Activated CD4-positive, alpha-beta memory T cell treated with anti-CD3 and anti-CD28 coated beads for 36 hours (primary cell): ENCODE data around the gene MCM6. TPM values are rescaled to one million over a fixed set of nuclear protein-coding genes. Genes with fewer than 3 reads are reported as not detected.

ENCODE experiments used
- CTCF ChIA-PET: fragments of 350-600 bp; sonication (Branson Sonifier 250); formaldehyde crosslinking; loops from one replicate; lab custom pipeline; 2021; ENCODE audit warnings: antibody characterized with exemption, inconsistent platforms; lab: Charles Lee
- POLR2A ChIA-PET: fragments of 350-600 bp; sonication (Branson Sonifier 250); formaldehyde crosslinking; loops from one replicate; lab custom pipeline; 2021; ENCODE audit warnings: antibody characterized with exemption; lab: Charles Lee
- DNase-seq: peaks from one replicate; pipeline ENCODE4 v3.0.0-alpha.2; 2020
- H3K27ac Mint-ChIP-seq: one replicate; pipeline ENCODE4 v1.8.0; 2021; ENCODE audit warnings: mixed read lengths
- H3K27me3 Mint-ChIP-seq: one replicate; pipeline ENCODE4 v1.8.0; 2021; ENCODE audit warnings: mixed read lengths
- H3K36me3 Mint-ChIP-seq: one replicate; pipeline ENCODE4 v1.8.0; 2021; ENCODE audit warnings: mixed read lengths
- H3K4me1 Mint-ChIP-seq: one replicate; pipeline ENCODE4 v1.8.0; 2021; ENCODE audit warnings: low read depth, mixed read lengths
- H3K4me3 Mint-ChIP-seq: one replicate; pipeline ENCODE4 v1.8.0; 2021; ENCODE audit warnings: mild to moderate bottlenecking, mixed read lengths
- H3K9me3 Mint-ChIP-seq: one replicate; pipeline ENCODE4 v1.8.0; 2021; ENCODE audit warnings: mixed read lengths
- intact Hi-C: fragments of 100-400 bp; cut with micrococcal nuclease; formaldehyde crosslinking; loops from one replicate; pipeline ENCODE4 v1.15.1; 2023
- total RNA-seq, 2 experiments: library from RNA; stranded (reverse); gene quantifications; one replicate each; pipeline ENCODE4 v1.2.3, GENCODE V29; 2021

MCM6 gene
- total RNA-seq, 2 experiments from 2014 or later, result 280 to 284 TPM

GRCh38 chr2:135863233-135863632, 13.0 kb downstream of the MCM6 start:
- Mint-ChIP-seq H3K27ac (no peak overlapping the region), H3K36me3 (peaks cover 74% of the 10 kb centered on the region), H3K27me3 (no peaks in the 10 kb centered on the region), H3K9me3 (no peaks in the 10 kb centered on the region), H3K4me3 (no peak overlapping the region), H3K4me1 (peaks cover 20% of the 10 kb centered on the region)
- POLR2A ChIA-PET, result no interaction called here
- intact Hi-C loops, result no loop called here
- no peak for DNase-seq
- CTCF ChIA-PET, result interaction anchor here (0.5 kb wide), 1 partner anchor 132 kb away, joined by 3 read pairs; no protein-coding TSS in a partner anchor

DNA sequence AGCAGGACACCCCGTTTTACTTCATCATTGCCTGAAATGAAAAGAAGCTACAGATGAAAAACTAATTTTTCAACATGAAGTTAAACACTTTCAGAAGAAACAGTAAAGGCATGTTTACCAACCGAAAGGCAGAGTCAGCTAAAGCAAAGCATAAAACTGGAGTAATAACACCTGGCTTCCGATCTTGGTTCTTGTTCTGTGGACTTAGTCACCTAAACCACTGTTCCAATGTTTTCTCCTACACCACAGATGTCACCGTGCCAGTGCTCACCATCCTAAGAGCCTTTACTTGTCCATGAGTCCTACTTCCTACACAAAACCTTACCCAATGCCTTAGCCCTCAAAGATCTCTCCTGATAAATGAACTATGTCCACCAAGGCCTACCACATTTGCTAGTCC, 13.5 kb downstream of the MCM6 start:
- H3K9me3 Mint-ChIP-seq, result no peaks in the 10 kb centered on the region
- POLR2A ChIA-PET, result no interaction called here
- DNase-seq, result no peak

GRCh38 chr2:135853401-135853800, 22.8 kb downstream of the MCM6 start:
- Mint-ChIP-seq H3K4me1 (peaks cover 2% of the 10 kb centered on the region), H3K9me3 (no peaks in the 10 kb centered on the region), H3K36me3 (peaks cover 72% of the 10 kb centered on the region), H3K27ac (no peak overlapping the region), H3K4me3 (no peak overlapping the region), H3K27me3 (no peaks in the 10 kb centered on the region)
- ChIA-PET POLR2A (no interaction called here), CTCF (interaction anchor here (1.1 kb wide), 1 partner anchor 54 kb away, joined by 3 read pairs; no protein-coding TSS in a partner anchor)
- DNase-seq, result no peak
- intact Hi-C loops, result no loop called here

More for the DNA sequence above, 13.5 kb downstream of the MCM6 start:
- CTCF ChIA-PET, result interaction anchor here (0.5 kb wide), 1 partner anchor 132 kb away, joined by 3 read pairs; no protein-coding TSS in a partner anchor
- intact Hi-C loops, result no loop called here
- H3K4me1 Mint-ChIP-seq, result peaks cover 17% of the 10 kb centered on the region
- no peaks in the 10 kb centered on the region for H3K27me3 Mint-ChIP-seq
- no peak overlapping the region for H3K4me3 Mint-ChIP-seq
- H3K36me3 Mint-ChIP-seq, result peaks cover 74% of the 10 kb centered on the region
- peak overlapping the region; percentile 35 for H3K27ac Mint-ChIP-seq

DNA sequence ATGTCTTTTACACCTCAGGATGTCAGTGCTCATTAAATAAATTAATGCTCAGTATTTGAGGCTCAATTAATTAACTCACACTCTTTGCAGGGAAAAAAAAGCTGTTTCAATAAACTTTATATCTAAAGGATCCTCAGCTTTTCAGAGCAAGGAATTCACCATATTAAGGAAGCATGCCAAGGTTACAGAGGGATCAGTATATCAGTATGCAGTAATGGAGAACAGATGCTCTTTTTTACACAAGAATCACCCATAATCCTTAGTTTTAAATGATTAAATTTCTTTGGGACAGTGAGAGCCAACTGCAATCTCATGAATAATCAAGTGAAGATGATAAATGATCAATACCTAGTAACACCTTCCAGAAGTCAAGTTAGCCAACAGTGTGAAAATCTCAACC, 24.4 kb downstream of the MCM6 start:
- H3K4me1 Mint-ChIP-seq, result peaks cover 2% of the 10 kb centered on the region
- POLR2A ChIA-PET, result interaction anchor here (0.8 kb wide), 1 partner anchor 8 kb away, joined by 3 read pairs; no protein-coding TSS in a partner anchor
- H3K27ac Mint-ChIP-seq, result no peak overlapping the region
- no peaks in the 10 kb centered on the region for H3K9me3 Mint-ChIP-seq
- H3K4me3 Mint-ChIP-seq, result no peak overlapping the region
- H3K36me3 Mint-ChIP-seq, result peaks cover 69% of the 10 kb centered on the region
- no peak for DNase-seq
- CTCF ChIA-PET, result interaction anchor here (1.0 kb wide), 1 partner anchor 54 kb away, joined by 5 read pairs; no protein-coding TSS in a partner anchor
- intact Hi-C loops, result no loop called here
- H3K27me3 Mint-ChIP-seq, result no peaks in the 10 kb centered on the region

DNA sequence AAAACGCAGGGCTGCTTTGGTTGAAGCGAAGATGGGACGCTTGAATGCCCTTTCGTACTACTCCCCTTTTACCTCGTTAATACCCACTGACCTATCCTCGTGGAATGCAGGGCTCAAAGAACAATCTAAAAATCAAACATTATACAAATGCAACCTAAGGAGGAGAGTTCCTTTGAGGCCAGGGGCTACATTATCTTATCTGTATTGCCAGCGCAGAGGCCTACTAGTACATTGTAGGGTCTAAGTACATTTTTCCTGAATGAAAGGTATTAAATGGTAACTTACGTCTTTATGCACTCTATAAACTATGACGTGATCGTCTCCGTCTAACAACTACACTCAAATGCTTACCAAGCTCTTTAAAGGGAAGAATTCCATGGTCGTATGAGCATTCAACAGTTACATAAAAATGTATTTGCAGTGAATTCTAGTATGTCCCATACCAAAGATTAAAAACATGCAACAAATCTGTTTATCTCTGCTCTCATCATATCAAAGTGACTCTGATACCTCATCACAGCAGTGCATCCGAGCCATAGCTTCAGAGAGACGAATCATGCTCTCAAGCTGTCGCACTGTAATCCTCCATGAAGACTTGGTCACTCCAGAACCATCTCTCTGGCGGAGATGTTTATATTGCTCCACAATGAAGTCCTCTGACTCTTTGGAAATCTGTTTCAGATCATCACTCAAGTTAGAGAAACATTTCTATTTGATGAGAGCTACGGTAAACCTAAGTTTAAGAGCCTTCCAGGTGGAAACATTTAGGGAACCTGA, 25.2 kb downstream of the MCM6 start:
- CTCF ChIA-PET, result interaction anchor here (1.0 kb wide), 1 partner anchor 54 kb away, joined by 5 read pairs; no protein-coding TSS in a partner anchor
- H3K4me1 Mint-ChIP-seq, result peaks cover 2% of the 10 kb centered on the region
- H3K36me3 Mint-ChIP-seq, result peaks cover 66% of the 10 kb centered on the region
- POLR2A ChIA-PET, result interaction anchor here (0.8 kb wide), 1 partner anchor 8 kb away, joined by 3 read pairs; no protein-coding TSS in a partner anchor
- no peak for DNase-seq
- H3K4me3 Mint-ChIP-seq, result no peak overlapping the region
- H3K27ac Mint-ChIP-seq, result no peak overlapping the region
- H3K9me3 Mint-ChIP-seq, result no peaks in the 10 kb centered on the region
- H3K27me3 Mint-ChIP-seq, result no peaks in the 10 kb centered on the region
- intact Hi-C loops, result no loop called here

DNA sequence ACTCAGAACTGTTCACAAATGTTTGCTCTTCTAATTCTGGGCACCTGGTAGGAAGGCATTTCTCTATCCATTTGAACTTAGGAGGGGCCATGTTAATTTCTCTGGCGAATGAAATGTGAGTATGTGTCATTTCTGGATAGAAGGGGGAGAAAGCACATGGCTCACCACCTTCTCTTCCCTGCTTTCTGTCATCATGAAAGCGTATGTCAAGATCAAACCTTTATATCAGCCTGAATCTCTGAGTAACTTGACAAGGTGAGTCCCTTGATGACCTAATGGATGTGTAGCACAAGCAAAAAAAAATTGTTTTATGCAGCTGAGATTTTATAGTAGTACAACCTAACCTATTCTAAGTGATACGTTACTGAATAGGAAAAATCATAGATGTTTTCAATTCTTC, 27.2 kb downstream of the MCM6 start:
- peaks cover 75% of the 10 kb centered on the region for H3K36me3 Mint-ChIP-seq
- CTCF ChIA-PET, result interaction anchor here (1.1 kb wide), 1 partner anchor 51 kb away, joined by 4 read pairs; no protein-coding TSS in a partner anchor
- H3K4me3 Mint-ChIP-seq, result no peak overlapping the region
- DNase-seq, result no peak
- intact Hi-C loops, result no loop called here
- no peaks in the 10 kb centered on the region for H3K27me3 Mint-ChIP-seq
- no peaks in the 10 kb centered on the region for H3K9me3 Mint-ChIP-seq
- peaks cover 2% of the 10 kb centered on the region for H3K4me1 Mint-ChIP-seq
- POLR2A ChIA-PET, result no interaction called here
- H3K27ac Mint-ChIP-seq, result no peak overlapping the region

GRCh38 chr2:135845997-135846396, 30.2 kb downstream of the MCM6 start:
- ChIA-PET POLR2A (no interaction called here), CTCF (no interaction called here)
- H3K27me3 Mint-ChIP-seq, result no peaks in the 10 kb centered on the region
- H3K27ac Mint-ChIP-seq, result no peak overlapping the region
- peaks cover 2% of the 10 kb centered on the region for H3K4me1 Mint-ChIP-seq
- DNase-seq, result no peak
- peaks cover 72% of the 10 kb centered on the region for H3K36me3 Mint-ChIP-seq
- no peak overlapping the region for H3K4me3 Mint-ChIP-seq
- intact Hi-C loops, result no loop called here
- H3K9me3 Mint-ChIP-seq, result no peaks in the 10 kb centered on the region

DNA sequence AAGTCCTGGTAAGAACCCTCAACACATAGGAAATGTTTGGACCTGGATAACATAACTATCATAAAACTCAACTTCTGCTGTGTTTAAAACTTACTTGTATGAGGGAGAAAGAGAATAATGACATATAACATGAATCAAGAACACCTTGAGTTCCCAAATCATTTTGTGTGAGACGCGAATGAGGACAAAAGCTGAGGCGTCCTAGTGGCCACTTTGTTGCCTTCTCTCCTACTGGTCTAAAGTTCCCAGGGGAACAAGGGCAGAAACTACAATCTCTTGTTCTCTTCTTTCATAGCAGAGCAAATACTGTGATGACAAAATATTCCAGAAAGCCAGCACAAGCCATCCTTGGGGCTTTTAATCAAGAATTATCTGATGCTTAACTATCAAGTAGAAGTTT, 31.0 kb downstream of the MCM6 start:
- peaks cover 70% of the 10 kb centered on the region for H3K36me3 Mint-ChIP-seq
- peaks cover 9% of the 10 kb centered on the region for H3K4me1 Mint-ChIP-seq
- intact Hi-C loops, result no loop called here
- CTCF ChIA-PET, result no interaction called here
- H3K9me3 Mint-ChIP-seq, result no peaks in the 10 kb centered on the region
- no peak overlapping the region for H3K27ac Mint-ChIP-seq
- POLR2A ChIA-PET, result no interaction called here
- H3K27me3 Mint-ChIP-seq, result no peaks in the 10 kb centered on the region
- H3K4me3 Mint-ChIP-seq, result no peak overlapping the region
- no peak for DNase-seq

- no peaks in the 10 kb centered on the region for H3K27me3 Mint-ChIP-seq
- ChIA-PET POLR2A (no interaction called here), CTCF (interaction anchor here (0.7 to 1.0 kb wide), 2 partner anchors 11 to 26 kb away, joined by 3 read pairs; no protein-coding TSS in a partner anchor)
- no peak overlapping the region for H3K4me3 Mint-ChIP-seq
- H3K4me1 Mint-ChIP-seq, result peaks cover 9% of the 10 kb centered on the region
- H3K27ac Mint-ChIP-seq, result no peak overlapping the region
- DNase-seq, result no peak
- intact Hi-C loops, result no loop called here
- peaks cover 69% of the 10 kb centered on the region for H3K36me3 Mint-ChIP-seq
- H3K9me3 Mint-ChIP-seq, result no peaks in the 10 kb centered on the region
Observed at GRCh38 chr2:135844301-135844895, 31.8 kb downstream of the MCM6 start.

GRCh38 chr2:135843671-135844070, 32.6 kb downstream of the MCM6 start:
- Mint-ChIP-seq H3K9me3 (no peaks in the 10 kb centered on the region), H3K36me3 (peaks cover 63% of the 10 kb centered on the region), H3K27me3 (no peaks in the 10 kb centered on the region), H3K27ac (no peak overlapping the region), H3K4me1 (peaks cover 9% of the 10 kb centered on the region), H3K4me3 (no peak overlapping the region)
- intact Hi-C loops, result no loop called here
- no peak for DNase-seq
- POLR2A ChIA-PET, result no interaction called here
- CTCF ChIA-PET, result interaction anchor here (1.0 kb wide), 1 partner anchor 12 kb away, joined by 3 read pairs; no protein-coding TSS in a partner anchor

GRCh38 chr2:135840601-135841000, 35.6 kb downstream of the MCM6 start:
- Mint-ChIP-seq H3K27me3 (no peaks in the 10 kb centered on the region), H3K4me1 (peaks cover 10% of the 10 kb centered on the region), H3K36me3 (peaks cover 48% of the 10 kb centered on the region), H3K4me3 (no peak overlapping the region), H3K9me3 (no peaks in the 10 kb centered on the region), H3K27ac (peak overlapping the region; percentile 23)
- ChIA-PET POLR2A (interaction anchor here (1.7 kb wide), 1 partner anchor 20 kb away, joined by 3 read pairs; no protein-coding TSS in a partner anchor), CTCF (interaction anchor here (1.1 to 1.8 kb wide), 2 partner anchors 43 to 74 kb away, joined by 3 to 10 read pairs; no protein-coding TSS in a partner anchor)
- intact Hi-C loops, result no loop called here
- DNase-seq, result no peak

DNA sequence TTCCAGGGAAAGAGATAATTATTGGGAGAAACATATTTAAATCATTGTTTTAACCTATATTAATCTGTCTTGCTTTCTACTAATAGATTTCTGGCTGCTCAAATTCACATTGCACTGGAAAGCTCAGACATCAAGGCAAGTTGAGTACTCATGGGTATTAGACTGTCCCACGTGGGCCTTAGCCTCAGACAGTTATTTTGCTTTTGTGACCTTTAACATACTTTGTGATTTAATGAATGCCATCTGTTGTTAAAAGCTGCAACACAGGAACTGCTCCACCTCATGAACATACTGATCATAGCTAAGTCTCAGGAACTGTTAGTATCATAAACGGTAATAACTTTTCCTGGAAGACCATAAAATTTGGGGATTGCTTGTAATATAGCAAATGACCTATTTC, 36.5 kb downstream of the MCM6 start:
- intact Hi-C loops, result no loop called here
- CTCF ChIA-PET, result interaction anchor here (1.1 kb wide), 1 partner anchor 75 kb away, joined by 3 read pairs; no protein-coding TSS in a partner anchor
- H3K4me1 Mint-ChIP-seq, result peaks cover 11% of the 10 kb centered on the region

More for the DNA sequence above, 36.5 kb downstream of the MCM6 start:
- H3K36me3 Mint-ChIP-seq, result peaks cover 43% of the 10 kb centered on the region
- DNase-seq, result no peak
- POLR2A ChIA-PET, result interaction anchor here (1.7 kb wide), 1 partner anchor 19 kb away, joined by 3 read pairs; no protein-coding TSS in a partner anchor
- H3K27ac Mint-ChIP-seq, result no peak overlapping the region
- H3K27me3 Mint-ChIP-seq, result no peaks in the 10 kb centered on the region
- H3K4me3 Mint-ChIP-seq, result no peak overlapping the region
- H3K9me3 Mint-ChIP-seq, result no peaks in the 10 kb centered on the region
